ENCODE measurements around the gene TTC21A. TPM values are rescaled to one million over a fixed set of nuclear protein-coding genes. Genes with fewer than 3 reads are reported as not detected.
"Not testable (repeated sequence)": the region's sequence is repeated elsewhere in the genome, so short reads cannot be mapped to it uniquely, and the experiment has no call there.

Gene TTC21A, protein sequence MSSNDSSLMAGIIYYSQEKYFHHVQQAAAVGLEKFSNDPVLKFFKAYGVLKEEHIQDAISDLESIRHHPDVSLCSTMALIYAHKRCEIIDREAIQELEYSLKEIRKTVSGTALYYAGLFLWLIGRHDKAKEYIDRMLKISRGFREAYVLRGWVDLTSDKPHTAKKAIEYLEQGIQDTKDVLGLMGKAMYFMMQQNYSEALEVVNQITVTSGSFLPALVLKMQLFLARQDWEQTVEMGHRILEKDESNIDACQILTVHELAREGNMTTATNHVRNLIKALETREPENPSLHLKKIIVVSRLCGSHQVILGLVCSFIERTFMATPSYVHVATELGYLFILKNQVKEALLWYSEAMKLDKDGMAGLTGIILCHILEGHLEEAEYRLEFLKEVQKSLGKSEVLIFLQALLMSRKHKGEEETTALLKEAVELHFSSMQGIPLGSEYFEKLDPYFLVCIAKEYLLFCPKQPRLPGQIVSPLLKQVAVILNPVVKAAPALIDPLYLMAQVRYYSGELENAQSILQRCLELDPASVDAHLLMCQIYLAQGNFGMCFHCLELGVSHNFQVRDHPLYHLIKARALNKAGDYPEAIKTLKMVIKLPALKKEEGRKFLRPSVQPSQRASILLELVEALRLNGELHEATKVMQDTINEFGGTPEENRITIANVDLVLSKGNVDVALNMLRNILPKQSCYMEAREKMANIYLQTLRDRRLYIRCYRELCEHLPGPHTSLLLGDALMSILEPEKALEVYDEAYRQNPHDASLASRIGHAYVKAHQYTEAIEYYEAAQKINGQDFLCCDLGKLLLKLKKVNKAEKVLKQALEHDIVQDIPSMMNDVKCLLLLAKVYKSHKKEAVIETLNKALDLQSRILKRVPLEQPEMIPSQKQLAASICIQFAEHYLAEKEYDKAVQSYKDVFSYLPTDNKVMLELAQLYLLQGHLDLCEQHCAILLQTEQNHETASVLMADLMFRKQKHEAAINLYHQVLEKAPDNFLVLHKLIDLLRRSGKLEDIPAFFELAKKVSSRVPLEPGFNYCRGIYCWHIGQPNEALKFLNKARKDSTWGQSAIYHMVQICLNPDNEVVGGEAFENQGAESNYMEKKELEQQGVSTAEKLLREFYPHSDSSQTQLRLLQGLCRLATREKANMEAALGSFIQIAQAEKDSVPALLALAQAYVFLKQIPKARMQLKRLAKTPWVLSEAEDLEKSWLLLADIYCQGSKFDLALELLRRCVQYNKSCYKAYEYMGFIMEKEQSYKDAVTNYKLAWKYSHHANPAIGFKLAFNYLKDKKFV (N-terminal part only)
- total RNA-seq: 16.1 and 17.2 TPM in 2 replicates
- long read RNA-seq, transcript TTC21A-213 (7 exons, 2,426 nt): major isoform, 11 of 44 reads
- long read RNA-seq, partial matches to known transcripts: 9 of 44 reads
- long read RNA-seq, other reads (novel, unspliced or antisense): 24 of 44 reads

DNA sequence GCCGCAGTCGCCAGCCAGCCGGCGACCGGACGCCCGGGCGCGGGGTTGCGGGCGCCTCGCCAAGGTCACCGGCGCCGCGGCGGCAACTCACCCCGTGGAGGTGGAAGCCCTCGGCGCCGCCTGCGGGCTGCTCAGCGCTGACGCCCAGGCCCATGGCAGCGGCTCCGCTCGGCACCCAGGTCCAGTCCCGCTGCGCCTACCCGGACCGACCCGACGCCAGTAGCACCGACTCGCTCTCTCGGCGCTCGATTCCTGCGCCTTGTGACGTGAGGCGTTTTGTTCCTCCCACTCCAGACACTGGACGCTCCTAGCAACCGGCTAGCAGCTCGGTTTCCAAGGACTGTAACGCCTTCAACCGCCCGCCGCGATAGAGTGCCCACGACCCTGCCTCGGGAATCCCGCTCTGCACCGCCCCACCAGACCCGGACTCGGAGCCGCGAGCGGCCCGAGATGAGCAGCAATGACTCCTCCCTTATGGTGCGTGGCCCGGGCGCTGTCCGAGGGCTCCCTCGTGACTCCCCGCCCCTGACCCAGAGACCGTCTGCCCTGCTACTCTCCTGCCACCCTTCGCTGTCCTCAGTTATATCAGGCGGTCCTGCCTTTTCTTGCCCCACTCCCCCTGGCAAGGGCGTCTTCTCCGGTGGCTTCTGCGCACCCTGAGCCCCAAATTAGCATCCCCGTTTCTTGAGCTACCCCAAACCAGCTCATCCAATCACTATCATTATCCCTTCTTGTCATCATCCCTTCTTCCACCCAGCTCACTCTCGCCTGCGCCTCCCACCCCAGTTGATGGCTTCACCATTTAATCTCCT lies at the start of gene TTC21A, which contains the start of gene GORASP1:
TTC21A (plus strand) TSS at position 293 of the 812 bp plus-strand sequence; CDS start at position 451, 158 bp downstream.
GORASP1 (minus strand) TSS at position 240 of the 812 bp plus-strand sequence; CDS start at position 154, 86 bp downstream.
- DNase-seq (ENCODE audit: low spot score, unreplicated experiment): peak; percentile 65
- H3K4me1 Mint-ChIP-seq (ENCODE audit: low read depth): peaks cover 23% of the 10 kb centered on the region
- H3K4me3 Mint-ChIP-seq (ENCODE audit: low read depth): peak within 1 kb of the TSS; percentile 96
- peak within 1 kb of the TSS; percentile 96 for H3K27ac Mint-ChIP-seq
- TF ChIP-seq, protein P1, sequence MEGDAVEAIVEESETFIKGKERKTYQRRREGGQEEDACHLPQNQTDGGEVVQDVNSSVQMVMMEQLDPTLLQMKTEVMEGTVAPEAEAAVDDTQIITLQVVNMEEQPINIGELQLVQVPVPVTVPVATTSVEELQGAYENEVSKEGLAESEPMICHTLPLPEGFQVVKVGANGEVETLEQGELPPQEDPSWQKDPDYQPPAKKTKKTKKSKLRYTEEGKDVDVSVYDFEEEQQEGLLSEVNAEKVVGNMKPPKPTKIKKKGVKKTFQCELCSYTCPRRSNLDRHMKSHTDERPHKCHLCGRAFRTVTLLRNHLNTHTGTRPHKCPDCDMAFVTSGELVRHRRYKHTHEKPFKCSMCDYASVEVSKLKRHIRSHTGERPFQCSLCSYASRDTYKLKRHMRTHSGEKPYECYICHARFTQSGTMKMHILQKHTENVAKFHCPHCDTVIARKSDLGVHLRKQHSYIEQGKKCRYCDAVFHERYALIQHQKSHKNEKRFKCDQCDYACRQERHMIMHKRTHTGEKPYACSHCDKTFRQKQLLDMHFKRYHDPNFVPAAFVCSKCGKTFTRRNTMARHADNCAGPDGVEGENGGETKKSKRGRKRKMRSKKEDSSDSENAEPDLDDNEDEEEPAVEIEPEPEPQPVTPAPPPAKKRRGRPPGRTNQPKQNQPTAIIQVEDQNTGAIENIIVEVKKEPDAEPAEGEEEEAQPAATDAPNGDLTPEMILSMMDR (IDR thresholded peaks at IDR 0.05; ENCODE audit: unreplicated experiment): peak; percentile 5
- no peaks in the 10 kb centered on the region for H3K27me3 Mint-ChIP-seq
- H3K9me3 Mint-ChIP-seq (ENCODE audit: low read depth): no peaks in the 10 kb centered on the region
- peaks cover 1% of the 10 kb centered on the region for H3K36me3 Mint-ChIP-seq (ENCODE audit: insufficient read depth)

DNA sequence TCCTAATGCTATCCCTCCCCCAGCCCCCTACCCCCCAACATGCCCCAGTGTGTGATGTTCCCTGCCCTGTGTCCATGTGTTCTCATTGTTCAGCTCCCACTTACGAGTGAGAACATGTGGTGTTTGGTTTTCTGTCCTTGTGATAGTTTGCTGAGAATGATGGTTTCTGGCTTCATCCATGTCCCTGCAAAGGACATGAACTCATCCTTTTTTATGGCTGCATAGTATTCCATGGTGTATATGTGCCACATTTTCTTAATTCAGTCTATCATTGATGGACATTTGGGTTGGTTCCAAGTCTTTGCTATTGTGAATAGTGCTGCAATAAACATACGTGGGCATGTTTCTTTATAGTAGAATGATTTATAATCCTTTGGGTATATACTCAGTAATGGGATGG lies 46.3 kb upstream of the TTC21A start:
- not testable (repeated sequence) for H3K27me3 Mint-ChIP-seq; H3K9me3 Mint-ChIP-seq (ENCODE audit: low read depth); H3K4me3 Mint-ChIP-seq (ENCODE audit: low read depth); DNase-seq (ENCODE audit: low spot score, unreplicated experiment)
- Mint-ChIP-seq H3K36me3 (ENCODE audit: insufficient read depth) (peaks cover 14% of the 10 kb centered on the region), H3K27ac (peak overlapping the region; percentile 38), H3K4me1 (ENCODE audit: low read depth) (peaks cover 24% of the 10 kb centered on the region)

DNA sequence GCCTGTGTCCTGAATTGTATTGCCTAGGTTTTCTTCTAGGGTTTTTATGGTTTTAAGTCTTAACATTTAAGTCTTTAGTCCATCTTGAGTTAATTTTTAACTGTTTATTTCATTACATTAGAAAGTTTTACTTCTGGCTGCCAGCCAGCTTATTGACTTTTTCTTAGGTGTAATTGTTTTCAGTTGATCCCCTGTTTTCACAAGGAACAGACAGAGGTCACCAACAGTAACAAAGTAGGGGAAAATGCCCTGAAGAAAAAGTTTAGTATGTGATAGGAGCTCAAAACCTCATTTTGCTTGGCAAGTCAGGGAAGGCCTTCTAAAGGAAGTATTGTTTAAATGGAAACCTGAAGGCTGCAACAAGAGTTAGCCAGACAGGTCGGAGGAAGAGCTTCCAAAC lies 45.3 kb upstream of the TTC21A start:
- DNase-seq (ENCODE audit: low spot score, unreplicated experiment): no peak
- no peaks in the 10 kb centered on the region for H3K27me3 Mint-ChIP-seq
- peaks cover 14% of the 10 kb centered on the region for H3K36me3 Mint-ChIP-seq (ENCODE audit: insufficient read depth)
- TF ChIP-seq, protein P1 (IDR thresholded peaks at IDR 0.05; ENCODE audit: unreplicated experiment): no peak
- no peak overlapping the region for H3K4me3 Mint-ChIP-seq (ENCODE audit: low read depth)
- peaks cover 24% of the 10 kb centered on the region for H3K4me1 Mint-ChIP-seq (ENCODE audit: low read depth)
- H3K27ac Mint-ChIP-seq: peak overlapping the region; percentile 89
- no peaks in the 10 kb centered on the region for H3K9me3 Mint-ChIP-seq (ENCODE audit: low read depth)

DNA sequence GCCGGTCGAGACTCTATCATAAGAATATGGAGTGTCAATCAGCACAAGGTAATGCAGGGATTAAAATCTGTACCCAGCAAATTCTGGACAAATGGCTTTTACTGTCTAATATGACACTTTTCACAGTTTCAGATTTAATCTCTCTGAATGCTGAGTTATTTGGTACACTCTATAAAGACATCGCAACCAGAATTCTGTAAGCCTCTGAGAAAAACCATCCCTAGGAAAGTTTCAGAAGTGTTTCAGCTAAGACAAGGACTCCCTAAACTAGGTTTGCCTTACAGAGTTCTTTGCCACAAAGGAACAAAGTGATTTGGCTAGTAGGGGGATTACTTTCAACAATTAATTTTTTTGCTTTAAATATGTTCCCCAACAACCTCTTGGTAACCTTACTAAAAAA lies 44.3 kb upstream of the TTC21A start:
- Mint-ChIP-seq H3K4me3 (ENCODE audit: low read depth) (no peak overlapping the region), H3K27ac (peak overlapping the region; percentile 57), H3K9me3 (ENCODE audit: low read depth) (no peaks in the 10 kb centered on the region), H3K4me1 (ENCODE audit: low read depth) (peaks cover 24% of the 10 kb centered on the region), H3K27me3 (no peaks in the 10 kb centered on the region), H3K36me3 (ENCODE audit: insufficient read depth) (peaks cover 12% of the 10 kb centered on the region)
- no peak for DNase-seq (ENCODE audit: low spot score, unreplicated experiment)
- TF ChIP-seq, protein P1 (IDR thresholded peaks at IDR 0.05; ENCODE audit: unreplicated experiment): no peak

DNA sequence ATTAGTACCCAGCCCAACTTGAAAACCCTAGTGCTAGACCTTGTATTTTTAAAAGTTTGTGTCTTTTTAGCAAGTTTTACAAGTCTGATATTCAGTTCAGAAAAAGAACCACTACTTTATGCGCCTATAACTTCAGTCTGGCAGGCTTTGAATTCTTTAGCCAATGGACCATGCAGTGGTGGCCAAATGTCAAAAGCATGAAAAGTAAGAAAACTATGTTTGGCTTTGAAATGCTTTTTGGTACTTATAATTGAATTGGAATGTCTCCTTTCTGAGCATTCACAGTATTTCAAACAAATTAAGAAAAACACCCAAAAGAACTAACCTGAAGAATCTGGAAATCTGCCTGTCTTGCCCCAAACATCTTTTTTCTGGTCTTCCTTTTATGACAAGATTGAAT lies 42.8 kb upstream of the TTC21A start:
- Mint-ChIP-seq H3K27ac (no peak overlapping the region), H3K9me3 (ENCODE audit: low read depth) (no peaks in the 10 kb centered on the region), H3K4me1 (ENCODE audit: low read depth) (peaks cover 22% of the 10 kb centered on the region), H3K27me3 (no peaks in the 10 kb centered on the region), H3K4me3 (ENCODE audit: low read depth) (no peak overlapping the region), H3K36me3 (ENCODE audit: insufficient read depth) (peaks cover 7% of the 10 kb centered on the region)
- no peak for DNase-seq (ENCODE audit: low spot score, unreplicated experiment)
- TF ChIP-seq, protein P1 (IDR thresholded peaks at IDR 0.05; ENCODE audit: unreplicated experiment): no peak
